GM18526 (cell line): Measurements from ENCODE around the gene ADAM12.

Source experiments
- POLR2A ChIP-seq: IDR thresholded peaks from 3 replicates; pipeline ENCODE4 v1.6.1; 2011; ENCODE audit not compliant: insufficient read length; ENCODE audit errors: extremely low read depth

Gene ADAM12

DNA sequence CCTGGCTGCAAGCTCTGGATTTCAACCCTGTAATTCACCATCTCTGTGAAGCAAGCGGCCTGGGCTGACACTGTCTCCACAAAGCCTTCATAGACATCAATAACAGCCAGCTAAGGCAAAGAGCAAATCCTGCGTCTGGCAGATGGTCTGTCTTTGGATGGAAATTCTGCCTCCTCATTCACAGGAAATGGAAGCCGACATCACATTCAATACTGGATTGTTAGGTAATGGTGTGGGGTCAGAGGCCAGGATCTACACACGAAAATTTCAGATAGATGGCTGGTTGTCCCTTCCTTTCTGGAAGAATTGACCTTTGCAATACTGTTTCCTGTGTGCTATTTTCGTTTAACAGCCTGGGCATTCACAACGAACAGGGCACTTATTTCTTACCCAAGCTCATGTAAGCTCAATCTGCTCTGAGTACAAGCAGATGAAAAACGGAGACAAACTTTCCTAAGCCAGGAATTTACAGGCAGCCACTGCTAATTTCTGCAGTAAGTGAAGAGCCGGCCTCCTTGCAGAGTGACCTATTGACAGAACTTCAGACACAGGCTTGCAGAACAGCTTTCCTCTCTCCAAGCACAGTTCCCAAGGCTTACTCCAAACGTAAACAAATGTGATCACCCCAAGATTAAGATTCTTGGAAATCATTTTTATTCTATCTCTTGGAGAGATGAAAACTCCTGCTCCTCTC is 3.1 kb upstream of the ADAM12 start:
- TF ChIP-seq POLR2A: no peak

DNA sequence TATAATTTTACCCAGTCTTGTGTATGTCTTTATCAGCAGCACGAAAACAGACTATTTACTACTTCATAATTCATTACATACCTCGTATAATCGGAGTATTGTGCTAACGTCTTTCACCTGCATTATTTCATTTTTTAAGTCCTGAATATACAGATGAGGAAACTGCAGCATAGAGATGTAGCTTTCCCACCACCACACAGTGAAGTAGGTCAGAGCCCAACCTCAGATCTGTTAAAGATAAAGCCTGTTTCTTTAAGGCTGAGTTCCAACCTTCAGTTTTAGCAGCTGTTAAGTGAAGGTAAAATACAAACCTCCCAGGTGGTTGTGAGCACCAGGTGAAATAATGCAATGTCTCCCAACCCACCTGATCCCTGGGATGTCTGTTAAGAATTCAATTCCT is 2.0 kb upstream of the ADAM12 start:
- TF ChIP-seq POLR2A: no peak

- TF ChIP-seq POLR2A: no peak
These were observed 996 bp downstream of the ADAM12 start for GRCh38 chr10:126387041-126387921.

DNA sequence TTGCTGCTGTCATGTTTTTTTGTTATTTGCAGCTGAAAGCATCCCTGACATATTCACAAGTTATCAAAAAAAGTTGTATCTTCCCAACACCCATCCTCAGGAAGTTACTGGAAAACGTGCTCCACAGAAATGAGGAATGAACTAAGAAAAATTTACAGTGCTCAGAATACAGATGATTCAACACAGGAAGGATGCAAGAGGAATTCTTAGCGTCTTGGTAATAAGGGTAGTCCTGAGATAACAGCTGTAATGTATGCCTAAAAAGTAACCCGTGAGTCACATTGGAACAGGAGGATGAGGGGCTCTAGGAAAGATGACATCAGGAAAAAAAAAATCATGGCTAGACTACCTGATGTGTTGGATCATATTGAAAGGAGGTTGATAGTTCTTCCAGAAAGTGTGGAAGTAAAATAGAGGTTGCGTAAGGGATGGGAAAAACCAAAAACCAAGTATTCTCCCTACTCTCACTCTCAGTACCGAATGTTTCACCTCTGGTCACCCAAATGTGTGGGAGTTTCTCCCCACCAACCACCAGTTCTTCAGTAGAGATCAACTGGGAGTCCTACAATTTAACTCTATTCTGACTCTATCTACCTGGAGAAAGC is 3.9 kb downstream of the ADAM12 start:
- TF ChIP-seq POLR2A: no peak

DNA sequence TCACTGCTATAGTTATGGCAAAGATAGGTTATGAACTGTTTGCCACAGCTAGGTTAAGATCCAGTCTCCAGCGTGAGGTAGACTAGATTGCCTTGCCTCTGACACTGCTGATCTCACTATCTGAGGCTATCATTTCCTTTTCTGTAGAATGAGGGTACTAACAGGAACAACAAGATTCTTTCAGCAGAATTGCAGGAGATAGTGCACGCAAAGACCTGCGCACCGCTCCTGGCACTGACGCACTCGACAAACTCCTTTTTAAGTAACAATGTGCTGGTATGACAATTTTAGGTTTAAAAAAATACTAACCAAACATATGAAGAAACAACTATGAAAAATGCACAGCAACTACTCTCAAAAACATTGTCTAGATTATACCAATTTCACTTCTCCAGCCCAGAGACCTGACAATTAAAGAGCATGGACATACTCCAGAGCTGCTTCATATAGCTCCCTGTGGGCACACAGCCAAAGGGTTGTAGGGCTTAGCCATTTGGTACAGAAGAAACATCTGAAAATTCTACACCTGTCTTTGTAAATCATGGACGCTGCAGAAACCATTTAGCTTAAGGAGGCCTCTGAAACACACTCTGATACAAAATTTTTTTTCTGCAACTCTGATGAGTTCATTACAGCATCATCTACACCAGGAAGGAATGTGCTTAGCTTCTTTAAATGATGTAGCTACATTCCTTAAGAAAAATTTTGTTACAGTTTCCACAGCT is 7.8 kb downstream of the ADAM12 start:
- no peak for TF ChIP-seq POLR2A

DNA sequence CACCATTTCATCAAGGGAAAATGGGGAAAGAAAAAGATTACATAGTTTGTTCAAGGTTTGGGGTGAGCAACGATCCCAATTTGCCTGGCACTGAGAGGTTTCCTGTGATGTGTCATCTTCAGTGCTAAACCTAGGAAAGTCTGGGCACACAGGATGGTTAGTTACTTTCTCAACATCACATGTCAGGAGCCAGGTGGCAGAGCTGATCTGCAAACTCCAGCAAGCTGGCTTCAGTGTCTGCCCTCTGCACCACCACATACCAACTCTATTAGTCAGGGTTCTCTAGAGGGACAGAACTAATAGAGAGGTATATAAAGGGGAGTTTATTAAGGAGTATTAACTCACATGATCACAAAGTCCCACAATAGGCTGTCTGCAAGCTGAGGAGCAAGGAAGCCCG is 11.3 kb downstream of the ADAM12 start:
- TF ChIP-seq POLR2A: no peak

- no peak for TF ChIP-seq POLR2A
These were observed 12.2 kb downstream of the ADAM12 start for GRCh38 chr10:126375926-126376554.

DNA sequence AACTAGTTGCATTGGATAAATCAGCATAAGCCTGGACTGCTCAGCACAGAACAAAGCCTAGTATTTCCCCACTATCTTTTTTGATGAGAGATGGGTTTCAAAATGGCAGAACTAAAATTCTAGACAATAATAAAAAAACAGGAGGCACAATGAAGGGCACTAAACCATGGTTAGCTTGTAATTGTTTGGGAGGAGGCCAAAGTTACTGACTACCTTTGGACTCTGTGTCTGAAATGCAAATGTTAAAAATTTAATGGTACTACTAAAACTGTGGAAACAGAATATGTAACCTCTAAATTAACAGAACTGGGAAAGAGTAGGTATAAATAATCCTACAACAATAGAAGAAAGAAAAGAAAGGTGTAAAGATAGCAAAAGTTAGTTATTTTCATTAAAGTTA is 13.0 kb downstream of the ADAM12 start:
- no peak for TF ChIP-seq POLR2A

GRCh38 chr10:126374435-126374834 is 13.8 kb downstream of the ADAM12 start:
- no peak for TF ChIP-seq POLR2A

- TF ChIP-seq POLR2A: no peak
These were observed 14.3 kb downstream of the ADAM12 start for GRCh38 chr10:126373972-126374371.

- TF ChIP-seq POLR2A: no peak
These were observed 15.1 kb downstream of the ADAM12 start for GRCh38 chr10:126373147-126373546.

GRCh38 chr10:126372396-126372795 is 15.9 kb downstream of the ADAM12 start:
- TF ChIP-seq POLR2A: no peak

DNA sequence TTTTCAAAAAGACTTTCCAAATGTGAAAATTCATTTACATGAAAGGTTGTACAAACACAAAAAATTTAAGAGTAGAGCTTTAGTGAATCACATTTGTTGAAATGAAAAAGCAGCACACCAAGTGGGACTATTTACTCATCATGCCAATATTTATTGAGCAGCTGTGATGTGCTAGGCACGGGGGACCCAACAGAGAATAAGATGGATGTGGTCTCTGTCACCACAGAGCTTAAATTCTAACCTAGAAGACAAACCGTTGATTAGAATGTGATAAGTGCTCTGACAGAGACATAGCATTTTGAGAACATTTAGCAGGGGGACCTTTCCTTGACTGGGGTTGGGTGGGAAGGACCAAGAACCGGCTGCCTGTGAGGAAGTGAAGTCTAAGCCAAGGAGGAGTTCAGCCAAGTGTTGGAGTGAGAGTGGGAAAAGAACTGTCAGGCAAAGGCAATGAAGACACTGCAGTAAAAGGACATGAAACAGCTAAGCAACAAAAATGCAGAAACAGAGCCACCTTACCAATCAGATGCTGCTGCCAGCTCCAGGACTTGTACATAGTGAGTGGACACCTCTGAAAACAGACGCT is 19.1 kb downstream of the ADAM12 start:
- TF ChIP-seq POLR2A: no peak

DNA sequence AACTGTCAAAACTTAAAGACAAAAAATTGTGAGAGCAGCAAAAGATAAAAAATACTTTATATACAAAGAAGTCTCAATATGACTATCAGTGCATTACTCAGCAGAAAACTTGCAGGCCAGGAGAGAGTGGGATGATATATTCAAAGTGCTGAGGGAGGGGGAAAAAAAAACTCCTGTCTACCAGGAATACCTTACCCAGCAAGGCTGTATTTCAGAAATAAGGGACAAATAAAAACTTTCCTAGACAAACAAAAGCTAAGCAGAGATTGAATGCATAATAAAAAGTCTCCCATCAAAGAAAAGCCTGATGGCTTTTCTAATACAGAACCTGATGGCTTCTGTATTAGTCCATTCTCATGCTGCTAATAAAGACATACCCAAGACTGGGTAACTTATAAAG is 31.1 kb downstream of the ADAM12 start:
- no peak for TF ChIP-seq POLR2A

- TF ChIP-seq POLR2A: no peak
These were observed 34.6 kb downstream of the ADAM12 start for GRCh38 chr10:126353666-126354065.
